GM12878 (cell line): ENCODE results near the gene TTLL10. TPM values are rescaled to one million over a fixed set of nuclear protein-coding genes. Genes with fewer than 3 reads are reported as not detected.

Experiments used
- ATF7 ChIP-seq: fragments of 450-650 bp; IDR thresholded peaks from 2 replicates; pipeline ENCODE4 v1.6.1; 2016; ENCODE audit warnings: low read depth, mild to moderate bottlenecking
- BMI1 ChIP-seq: fragments of 450-650 bp; IDR thresholded peaks from 2 replicates; pipeline ENCODE4 v1.6.1; 2016; ENCODE audit warnings: mild to moderate bottlenecking, moderate library complexity, borderline replicate concordance
- CHD1 ChIP-seq: IDR thresholded peaks from 2 replicates; pipeline ENCODE4 v1.6.1; 2012; ENCODE audit warnings: low read depth, low read length, improper control_type of control experiment
- FOXM1 ChIP-seq: IDR thresholded peaks from 2 replicates; pipeline ENCODE4 v1.6.1; 2012; ENCODE audit warnings: low read depth, mild to moderate bottlenecking, inconsistent platforms, low read length, moderate library complexity
- HDGF ChIP-seq: fragments of 450-650 bp; IDR thresholded peaks from 2 replicates; pipeline ENCODE4 v1.6.1; 2016; ENCODE audit warnings: antibody characterized with exemption
- IKZF1 ChIP-seq: fragments of 450-650 bp; conservative IDR thresholded peaks from 2 replicates; pipeline ENCODE4 v1.6.1; 2017; ENCODE audit warnings: antibody characterized with exemption, mild to moderate bottlenecking
- MEF2A ChIP-seq: IDR thresholded peaks from 2 replicates; pipeline ENCODE4 v1.6.1; 2011; ENCODE audit warnings: low read depth, mild to moderate bottlenecking, low read length, moderate library complexity; ENCODE audit not compliant: insufficient read depth
- MTA2 ChIP-seq: fragments of 450-650 bp; IDR thresholded peaks from 2 replicates; pipeline ENCODE4 v1.6.1; 2016; ENCODE audit warnings: low read depth, mild to moderate bottlenecking, moderate library complexity
- NR2C1 ChIP-seq: fragments of 450-650 bp; IDR thresholded peaks from 2 replicates; pipeline ENCODE4 v1.6.1; 2017; ENCODE audit warnings: antibody characterized with exemption, mild to moderate bottlenecking, moderate library complexity
- PBX3 ChIP-seq: IDR thresholded peaks from 2 replicates; pipeline ENCODE4 v1.6.1; 2011; ENCODE audit warnings: mild to moderate bottlenecking, low read depth, low read length, moderate library complexity; ENCODE audit not compliant: insufficient replicate concordance
- POLR2AphosphoS5 ChIP-seq: IDR thresholded peaks from 2 replicates; pipeline ENCODE4 v1.6.1; 2011; ENCODE audit warnings: mild to moderate bottlenecking, low read length, inconsistent platforms
- SIN3A ChIP-seq: IDR thresholded peaks from 2 replicates; pipeline ENCODE4 v1.6.1; 2012; ENCODE audit warnings: low read depth, low read length, improper control_type of control experiment
- USF1 ChIP-seq: IDR thresholded peaks from 2 replicates; pipeline ENCODE4 v1.6.1; 2011; ENCODE audit warnings: borderline replicate concordance, low read depth, mild to moderate bottlenecking, moderate library complexity, mixed read lengths, low read length; ENCODE audit not compliant: insufficient read depth; ENCODE audit errors: extremely low read length
- ZBTB33 ChIP-seq: fragments of 450-650 bp; IDR thresholded peaks from 2 replicates; pipeline ENCODE4 v1.6.1; 2017; ENCODE audit warnings: mild to moderate bottlenecking
- ZNF217 ChIP-seq: fragments of 450-650 bp; IDR thresholded peaks from 2 replicates; pipeline ENCODE4 v1.6.1; 2017; ENCODE audit warnings: antibody characterized with exemption, mild to moderate bottlenecking
- polyA plus RNA-seq, 11 experiments: library from polyadenylated mRNA; depleted of rRNA in 4 of 11; unstranded in 6 of 11; stranded (reverse) in 5 of 11; fragments of >200 nt; fragmentation: Nextera tagmentation in 4 of 11; fragmentation: Illumina TruSeq in 1 of 11; extraction: Ambion mirVana in 4 of 11; extraction: Trizol in 1 of 11; gene quantifications; 1 replicate in 1 of 11; 2 replicates in 10 of 11; pipeline versions ENCODE4 v1.2.1 to v1.2.3, GENCODE V29; 2011 to 2016; ENCODE audit warnings: inconsistent platforms in 2 of 11, missing spikeins in 2 of 11, low read depth in 1 of 11
- total RNA-seq, 4 experiments: library from RNA; depleted of rRNA in 3 of 4; stranded (reverse); fragments of >200 nt in 3 of 4; fragmentation: Illumina TruSeq in 1 of 4; extraction: Trizol in 1 of 4; gene quantifications; 2 replicates each; pipeline versions ENCODE4 v1.2.1 to v1.2.3, GENCODE V29; 2013 to 2021
- TF ChIP-seq, protein P1 (sequence below): fragments of 450-650 bp; formaldehyde crosslinking; IDR thresholded peaks from 2 replicates; pipeline ENCODE4 v1.5.0; 2022; ENCODE audit warnings: mild to moderate bottlenecking, missing genetic modification characterization

The TTLL10 gene
- total and polyA plus RNA-seq, 10 of the 15 experiments (the other 5 are each of a cell fraction or from before 2014, with no cell fraction given): not detected

GRCh38 chr1:1183833-1184775 lies 10.4 kb downstream of the TTLL10 start (continued):
- no peak for TF ChIP-seq ZBTB33
- TF ChIP-seq NR2C1: no peak
- no peak for TF ChIP-seq BMI1
- TF ChIP-seq HDGF: no peak
- no peak for TF ChIP-seq IKZF1
- no peak for TF ChIP-seq FOXM1
- TF ChIP-seq CHD1: no peak
- TF ChIP-seq, protein P1, sequence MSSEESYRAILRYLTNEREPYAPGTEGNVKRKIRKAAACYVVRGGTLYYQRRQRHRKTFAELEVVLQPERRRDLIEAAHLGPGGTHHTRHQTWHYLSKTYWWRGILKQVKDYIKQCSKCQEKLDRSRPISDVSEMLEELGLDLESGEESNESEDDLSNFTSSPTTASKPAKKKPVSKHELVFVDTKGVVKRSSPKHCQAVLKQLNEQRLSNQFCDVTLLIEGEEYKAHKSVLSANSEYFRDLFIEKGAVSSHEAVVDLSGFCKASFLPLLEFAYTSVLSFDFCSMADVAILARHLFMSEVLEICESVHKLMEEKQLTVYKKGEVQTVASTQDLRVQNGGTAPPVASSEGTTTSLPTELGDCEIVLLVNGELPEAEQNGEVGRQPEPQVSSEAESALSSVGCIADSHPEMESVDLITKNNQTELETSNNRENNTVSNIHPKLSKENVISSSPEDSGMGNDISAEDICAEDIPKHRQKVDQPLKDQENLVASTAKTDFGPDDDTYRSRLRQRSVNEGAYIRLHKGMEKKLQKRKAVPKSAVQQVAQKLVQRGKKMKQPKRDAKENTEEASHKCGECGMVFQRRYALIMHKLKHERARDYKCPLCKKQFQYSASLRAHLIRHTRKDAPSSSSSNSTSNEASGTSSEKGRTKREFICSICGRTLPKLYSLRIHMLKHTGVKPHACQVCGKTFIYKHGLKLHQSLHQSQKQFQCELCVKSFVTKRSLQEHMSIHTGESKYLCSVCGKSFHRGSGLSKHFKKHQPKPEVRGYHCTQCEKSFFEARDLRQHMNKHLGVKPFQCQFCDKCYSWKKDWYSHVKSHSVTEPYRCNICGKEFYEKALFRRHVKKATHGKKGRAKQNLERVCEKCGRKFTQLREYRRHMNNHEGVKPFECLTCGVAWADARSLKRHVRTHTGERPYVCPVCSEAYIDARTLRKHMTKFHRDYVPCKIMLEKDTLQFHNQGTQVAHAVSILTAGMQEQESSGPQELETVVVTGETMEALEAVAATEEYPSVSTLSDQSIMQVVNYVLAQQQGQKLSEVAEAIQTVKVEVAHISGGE: no peak
- TF ChIP-seq SIN3A: no peak
- no peak for TF ChIP-seq ATF7
- no peak for TF ChIP-seq MEF2A
- TF ChIP-seq USF1: no peak
- no peak for TF ChIP-seq MTA2
- TF ChIP-seq ZNF217: no peak
- no peak for TF ChIP-seq PBX3
- no peak for TF ChIP-seq POLR2AphosphoS5
